K562 (cell line): ENCODE measurements around the gene ASPDH. TPM values are rescaled to one million over a fixed set of nuclear protein-coding genes. Genes with fewer than 3 reads are reported as not detected.

Source experiments
- ATAC-seq: fragments of 200-7000 bp; cut with Tn5 transposase; 3 replicates; pipeline ENCODE4 v1.9.1; 2020; ENCODE audit warnings: moderate library complexity
- BruUV-seq: library from RNA; stranded (reverse); fragments of 400-500 nt; replicated peaks from 2 replicates; lab custom pipeline; 2021; lab: Mats Ljungman, UMichigan
- CTCF ChIA-PET: fragments of 300-600 bp; formaldehyde crosslinking; extraction: SDS; loops from one replicate; lab custom pipeline; 2021; ENCODE audit warnings: low intra/inter-chr PET ratio; lab: Yijun Ruan, JAX
- POLR2A ChIA-PET: fragments of 300-600, 350-650 bp; sonication (Branson Sonifier 250); formaldehyde crosslinking; extraction: SDS; loops from one replicate; lab custom pipeline; 2021; ENCODE audit warnings: antibody characterized with exemption, inconsistent platforms; lab: Yijun Ruan, JAX
- DNase-seq, 4 experiments: peaks; one replicate each; pipeline versions ENCODE4 v3.0.0 to v3.0.0-alpha.2; 2011 to 2018; ENCODE audit warnings: low spot score in 3 of 4, mixed read lengths in 3 of 4; ENCODE audit errors: extremely low read depth in 1 of 4
- FAIRE-seq: peaks from 2 replicates; lab custom pipeline; 2011; peaks lifted over from hg19 to GRCh38; lab: Jason Lieb, UNC
- H2AFZ ChIP-seq: 2 replicates; pipeline ENCODE4 v1.6.0; 2011; ENCODE audit warnings: low read depth, low read length, control low read depth, inconsistent platforms
- H3K27ac ChIP-seq: fragments of 200-600 bp; 3 replicates; pipeline ENCODE4 v1.8.0; 2011; ENCODE audit warnings: low read depth, mild to moderate bottlenecking, control low read depth, inconsistent platforms, low read length, moderate library complexity, mixed read lengths; ENCODE audit errors: extremely low read depth
- H3K27me3 ChIP-seq, 2 experiments: fragments of 300-600 bp in 1 of 2; 2 replicates in 1 of 2; 3 replicates in 1 of 2; pipeline versions ENCODE4 v1.6.0 to v1.8.0; 2011; ENCODE audit warnings: inconsistent platforms in 2 of 2, low read length in 2 of 2, mild to moderate bottlenecking in 1 of 2, mixed read lengths in 1 of 2, moderate library complexity in 1 of 2; ENCODE audit not compliant: control insufficient read depth in 2 of 2, insufficient read depth in 2 of 2
- H3K36me3 ChIP-seq: fragments of 300-600 bp; 3 replicates; pipeline ENCODE4 v1.8.0; 2011; ENCODE audit warnings: mild to moderate bottlenecking, low read length, inconsistent platforms; ENCODE audit not compliant: control insufficient read depth, insufficient read depth
- H3K4me1 ChIP-seq, 2 experiments: fragments of 200-600 bp in 1 of 2; replicated peaks in 1 of 2; 2 replicates in 1 of 2; 3 replicates in 1 of 2; pipeline versions ENCODE4 v1.5.1 to v1.8.0; 2011; ENCODE audit warnings: inconsistent platforms in 2 of 2, low read length in 2 of 2, mild to moderate bottlenecking in 1 of 2, mixed read lengths in 1 of 2, moderate library complexity in 1 of 2; ENCODE audit not compliant: control insufficient read depth in 2 of 2, insufficient read depth in 2 of 2
- H3K4me2 ChIP-seq: 2 replicates; pipeline ENCODE4 v1.6.1; 2011; ENCODE audit warnings: low read length, control low read depth, inconsistent platforms, mixed read lengths; ENCODE audit not compliant: insufficient read depth
- H3K4me3 ChIP-seq: fragments of 200-600 bp; sonication (generic), shearing (Covaris generic); 2 replicates; pipeline ENCODE4 v1.5.1; 2016; ENCODE audit warnings: control low read depth, inconsistent platforms
- H3K79me2 ChIP-seq: fragments of 200-600 bp; 3 replicates; pipeline ENCODE4 v1.8.0; 2011; ENCODE audit warnings: low read length, inconsistent platforms; ENCODE audit not compliant: control insufficient read depth, insufficient read depth
- H3K9ac ChIP-seq, 2 experiments: 2 replicates each; pipeline versions ENCODE4 v1.6.0 to v1.6.1; 2011; ENCODE audit warnings: low read depth in 2 of 2, low read length in 2 of 2, control low read depth in 1 of 2, inconsistent platforms in 1 of 2, mild to moderate bottlenecking in 1 of 2, mixed read lengths in 1 of 2; ENCODE audit not compliant: insufficient read depth in 1 of 2
- H3K9me1 ChIP-seq: one replicate; pipeline ENCODE4 v1.6.0; 2011; ENCODE audit warnings: inconsistent platforms, mild to moderate bottlenecking, low read length, moderate library complexity; ENCODE audit not compliant: control insufficient read depth, insufficient read depth
- H3K9me3 ChIP-seq: replicated peaks from 2 replicates; pipeline ENCODE4 v1.5.1; 2011; ENCODE audit warnings: low read depth, low read length, inconsistent platforms; ENCODE audit not compliant: control insufficient read depth, insufficient read depth
- H4K20me1 ChIP-seq: replicated peaks from 2 replicates; pipeline ENCODE4 v1.6.1; 2011; ENCODE audit warnings: low read length, inconsistent platforms, mixed read lengths; ENCODE audit not compliant: control insufficient read depth, insufficient read depth
- BMI1 ChIP-seq: fragments of 150-350 bp; IDR thresholded peaks from 2 replicates; pipeline ENCODE4 v1.6.1; 2014; ENCODE audit warnings: low read length
- CTCF ChIP-seq, 3 experiments: IDR thresholded peaks in 2 of 3; conservative IDR thresholded peaks in 1 of 3; 2 replicates each; pipeline ENCODE4 v1.5.1; 2011 to 2012; ENCODE audit warnings: low read length in 3 of 3, mild to moderate bottlenecking in 3 of 3, control low read depth in 2 of 3, improper control_type of control experiment in 1 of 3, inconsistent platforms in 1 of 3, low read depth in 1 of 3, mixed read lengths in 1 of 3, moderate library complexity in 1 of 3; ENCODE audit not compliant: insufficient read depth in 2 of 3
- PKNOX1 ChIP-seq: fragments of 450-650 bp; IDR thresholded peaks from 2 replicates; pipeline ENCODE4 v1.6.1; 2016
- RBFOX2 ChIP-seq: fragments of 200-400 bp; formaldehyde crosslinking; IDR thresholded peaks from 2 replicates; pipeline ENCODE4 v1.6.1; 2017; ENCODE audit warnings: low read depth, mild to moderate bottlenecking, low read length, moderate library complexity
- ZC3H4 ChIP-seq: sonication (generic); formaldehyde crosslinking; IDR thresholded peaks from 2 replicates; pipeline ENCODE4 v1.9.0; 2021; ENCODE audit warnings: missing genetic modification reagents, borderline replicate concordance
- ZNF184 ChIP-seq: sonication (generic); formaldehyde crosslinking; IDR thresholded peaks from 2 replicates; pipeline ENCODE4 v1.5.0; 2020; ENCODE audit warnings: missing genetic modification reagents
- ZNF253 ChIP-seq: fragments of 250-450 bp; sonication (Bioruptor Pico); conservative IDR thresholded peaks from 2 replicates; pipeline ENCODE4 v1.6.1; 2021; ENCODE audit warnings: mild to moderate bottlenecking
- WGBS: fragments of 100-300 bp; shearing (Covaris generic); methylation state at CpG from one replicate; pipeline ENCODE4 v1.1.6; 2016; ENCODE audit warnings: low coverage, mixed read lengths; ENCODE audit not compliant: insufficient coverage; ENCODE audit errors: missing lambda C conversion rate; 5-methylcytosine and 5-hydroxymethylcytosine counted together
- in situ Hi-C: fragments of 300-500 bp; cut with MboI; formaldehyde crosslinking; loops from 4 replicates; pipeline ENCODE4 v1.15.0; 2018; ENCODE audit warnings: inconsistent platforms, mixed read lengths
- intact Hi-C: fragments of 100-400 bp; cut with micrococcal nuclease; formaldehyde crosslinking; loops from 2 replicates; pipeline ENCODE4 v1.14.2; 2022
- polyA plus RNA-seq, 8 experiments: library from polyadenylated mRNA; depleted of rRNA in 4 of 8; stranded (reverse) in 5 of 8; unstranded in 3 of 8; fragments of >200 nt; fragmentation: Nextera tagmentation in 2 of 8; fragmentation: Illumina TruSeq in 1 of 8; extraction: Ambion mirVana in 2 of 8; extraction: Trizol in 1 of 8; gene quantifications; 2 replicates each; pipeline versions ENCODE4 v1.2.1 to v1.2.3, GENCODE V29; 2011 to 2014; ENCODE audit warnings: inconsistent platforms in 1 of 8, missing spikeins in 1 of 8
- total RNA-seq, 7 experiments: library from RNA; depleted of rRNA in 6 of 7; stranded (reverse); fragments of >200 nt in 6 of 7; fragmentation: Illumina TruSeq in 2 of 7; extraction: Trizol in 2 of 7; gene quantifications; 2 replicates each; pipeline versions ENCODE4 v1.2.1 to v1.2.3, GENCODE V29; 2011 to 2021; ENCODE audit warnings: low replicate concordance in 1 of 7

The ASPDH gene
- total and polyA plus RNA-seq, 9 of the 15 experiments (the other 6 are each of a cell fraction or from before 2014, with no cell fraction given): not detected

GRCh38 chr19:50536662-50537305 lies 23.1 kb upstream of the ASPDH start:
- POLR2A ChIA-PET: interaction anchor here (0.8 to 1.0 kb wide), 2 partner anchors 25 to 373 kb away, joined by 3 read pairs; no protein-coding TSS in a partner anchor
- 57% methylated on average over 16 of the region's 16 CpGs for WGBS

More at GRCh38 chr19:50536662-50537305, 23.1 kb upstream of the ASPDH start:
- TF ChIP-seq ZNF184 (CRISPR knock-in tag): no peak
- TF ChIP-seq RBFOX2: no peak
- no peak for TF ChIP-seq PKNOX1
- no peak for TF ChIP-seq BMI1
- TF ChIP-seq ZNF253: no peak
- 0 out of 2 replicates have a peak, but pooled peaks have one; percentile 44 for TF ChIP-seq ZC3H4 (CRISPR knock-in tag)
- TF ChIP-seq CTCF (IDR thresholded peaks at IDR 0.05 in 2 of 3, conservative IDR thresholded peaks at IDR 0.05 in 1 of 3; ENCODE audit: insufficient read depth in 2 of 3, low read depth in 1 of 3, low read length in 3 of 3): peak; percentile 31 to 48 (median 40); a peak in 4 of 6 replicates
- Histone ChIP-seq H3K9me3 (peaks cover 3% of the 10 kb centered on the region), H3K4me1 (peaks cover 0 to 3% of the 10 kb centered on the region in 2 experiments; a peak in 1 of 5 replicates), H3K4me2 (no peak overlapping the region), H3K36me3 (no peaks in the 10 kb centered on the region), H3K4me3 (no peak overlapping the region), H4K20me1 (peaks cover 2% of the 10 kb centered on the region; the same call in 1 of the 2 replicates), H3K27me3 (peaks cover 0 to 5% of the 10 kb centered on the region in 2 experiments; a peak in 1 of 5 replicates), H2AFZ (no peak overlapping the region), H3K79me2 (no peaks in the 10 kb centered on the region), H3K9me1 (no peaks in the 10 kb centered on the region), H3K27ac (no peak overlapping the region), H3K9ac (no peak overlapping the region)
- CTCF ChIA-PET: interaction anchor here (0.7 to 1.8 kb wide), 4 partner anchors 122 to 247 kb away, joined by 3 to 12 read pairs (median 4); no protein-coding TSS in a partner anchor
- intact Hi-C loops: loop anchor here (1.0 to 10.0 kb wide), 6 partner anchors 20 to 386 kb away; no protein-coding TSS in a partner anchor
- ATAC-seq (peak; percentile 59), FAIRE-seq (no peak), DNase-seq (no peak)
- in situ Hi-C loops: loop anchor here (10.0 kb wide), 1 partner anchor 378 kb away; the partner anchor contains the start of gene KLK4
- no TSS peak for BruUV-seq
